Measurements from ENCODE around the gene DDX39B. TPM values are rescaled to one million over a fixed set of nuclear protein-coding genes. Genes with fewer than 3 reads are reported as not detected.

The DDX39B gene
- total and polyA plus RNA-seq, 9 of the 15 experiments (the other 6 are each of a cell fraction or from before 2014, with no cell fraction given): 479 to 869 (median 592) TPM

DNA sequence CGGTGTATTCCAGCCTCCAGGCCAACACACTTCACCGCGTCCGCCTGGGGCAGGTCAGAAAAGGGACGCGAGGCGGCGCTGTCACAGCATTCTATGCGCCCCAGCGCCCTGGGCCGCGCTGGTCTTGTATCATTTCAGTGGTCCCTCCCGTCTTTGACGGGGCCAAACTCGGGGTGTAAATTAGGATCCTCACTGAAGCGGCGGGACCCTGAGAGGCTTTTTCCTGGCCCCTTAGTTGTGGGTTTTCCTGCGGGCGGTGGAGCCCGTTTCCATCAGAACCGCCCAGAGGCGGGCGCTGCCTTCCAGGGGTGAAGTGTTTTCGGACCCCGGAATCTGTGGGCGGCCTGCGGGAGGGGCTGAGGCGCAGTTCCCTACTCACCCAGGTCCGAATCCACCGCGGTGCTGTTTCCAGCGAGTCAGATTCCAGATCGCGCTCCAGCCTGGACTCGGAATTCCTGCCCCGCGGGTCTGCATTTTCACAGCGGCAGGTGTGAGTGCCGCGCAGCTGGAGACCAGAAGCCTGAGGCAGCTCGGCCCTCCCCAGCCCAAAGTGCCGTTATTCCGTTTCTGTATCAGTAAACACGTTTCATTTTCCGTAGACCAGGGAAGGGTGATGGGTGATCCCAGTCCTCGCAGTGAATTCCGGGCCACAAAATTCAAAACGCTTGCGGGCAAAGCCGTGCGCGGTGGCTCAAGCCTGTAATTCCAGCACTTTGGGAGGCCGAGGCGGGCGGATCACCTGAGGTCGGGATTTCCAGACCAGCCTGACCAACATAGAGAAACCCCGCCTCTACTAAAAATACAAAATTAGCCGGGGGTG, 47.7 kb downstream of the DDX39B start (continued):
- TF ChIP-seq, protein P1, sequence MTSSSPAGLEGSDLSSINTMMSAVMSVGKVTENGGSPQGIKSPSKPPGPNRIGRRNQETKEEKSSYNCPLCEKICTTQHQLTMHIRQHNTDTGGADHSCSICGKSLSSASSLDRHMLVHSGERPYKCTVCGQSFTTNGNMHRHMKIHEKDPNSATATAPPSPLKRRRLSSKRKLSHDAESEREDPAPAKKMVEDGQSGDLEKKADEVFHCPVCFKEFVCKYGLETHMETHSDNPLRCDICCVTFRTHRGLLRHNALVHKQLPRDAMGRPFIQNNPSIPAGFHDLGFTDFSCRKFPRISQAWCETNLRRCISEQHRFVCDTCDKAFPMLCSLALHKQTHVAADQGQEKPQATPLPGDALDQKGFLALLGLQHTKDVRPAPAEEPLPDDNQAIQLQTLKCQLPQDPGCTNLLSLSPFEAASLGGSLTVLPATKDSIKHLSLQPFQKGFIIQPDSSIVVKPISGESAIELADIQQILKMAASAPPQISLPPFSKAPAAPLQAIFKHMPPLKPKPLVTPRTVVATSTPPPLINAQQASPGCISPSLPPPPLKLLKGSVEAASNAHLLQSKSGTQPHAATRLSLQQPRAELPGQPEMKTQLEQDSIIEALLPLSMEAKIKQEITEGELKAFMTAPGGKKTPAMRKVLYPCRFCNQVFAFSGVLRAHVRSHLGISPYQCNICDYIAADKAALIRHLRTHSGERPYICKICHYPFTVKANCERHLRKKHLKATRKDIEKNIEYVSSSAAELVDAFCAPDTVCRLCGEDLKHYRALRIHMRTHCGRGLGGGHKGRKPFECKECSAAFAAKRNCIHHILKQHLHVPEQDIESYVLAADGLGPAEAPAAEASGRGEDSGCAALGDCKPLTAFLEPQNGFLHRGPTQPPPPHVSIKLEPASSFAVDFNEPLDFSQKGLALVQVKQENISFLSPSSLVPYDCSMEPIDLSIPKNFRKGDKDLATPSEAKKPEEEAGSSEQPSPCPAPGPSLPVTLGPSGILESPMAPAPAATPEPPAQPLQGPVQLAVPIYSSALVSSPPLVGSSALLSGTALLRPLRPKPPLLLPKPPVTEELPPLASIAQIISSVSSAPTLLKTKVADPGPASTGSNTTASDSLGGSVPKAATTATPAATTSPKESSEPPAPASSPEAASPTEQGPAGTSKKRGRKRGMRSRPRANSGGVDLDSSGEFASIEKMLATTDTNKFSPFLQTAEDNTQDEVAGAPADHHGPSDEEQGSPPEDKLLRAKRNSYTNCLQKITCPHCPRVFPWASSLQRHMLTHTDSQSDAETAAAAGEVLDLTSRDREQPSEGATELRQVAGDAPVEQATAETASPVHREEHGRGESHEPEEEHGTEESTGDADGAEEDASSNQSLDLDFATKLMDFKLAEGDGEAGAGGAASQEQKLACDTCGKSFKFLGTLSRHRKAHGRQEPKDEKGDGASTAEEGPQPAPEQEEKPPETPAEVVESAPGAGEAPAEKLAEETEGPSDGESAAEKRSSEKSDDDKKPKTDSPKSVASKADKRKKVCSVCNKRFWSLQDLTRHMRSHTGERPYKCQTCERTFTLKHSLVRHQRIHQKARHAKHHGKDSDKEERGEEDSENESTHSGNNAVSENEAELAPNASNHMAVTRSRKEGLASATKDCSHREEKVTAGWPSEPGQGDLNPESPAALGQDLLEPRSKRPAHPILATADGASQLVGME (CRISPR knock-in tag; IDR thresholded peaks at IDR 0.05): no peak
- TF ChIP-seq HIVEP1 (CRISPR knock-in tag; IDR thresholded peaks at IDR 0.05): no peak
- peak; percentile 38; the same call in 1 of the 2 replicates for TF ChIP-seq L3MBTL2 (IDR thresholded peaks at IDR 0.05)
- no peak for TF ChIP-seq ILK (tag; IDR thresholded peaks at IDR 0.05; ENCODE audit: borderline replicate concordance, low read depth)
- TF ChIP-seq TCF7 (IDR thresholded peaks at IDR 0.05; ENCODE audit: borderline replicate concordance): 0 out of 2 replicates have a peak, but pooled peaks have one; percentile 45
- peak; percentile 75; the same call in 1 of the 2 replicates for TF ChIP-seq GATAD2A (IDR thresholded peaks at IDR 0.05)
- TF ChIP-seq GABPA (tag; conservative IDR thresholded peaks at IDR 0.05; ENCODE audit: low read depth): peak; percentile 43; the same call in 1 of the 2 replicates
- TF ChIP-seq, protein P2, sequence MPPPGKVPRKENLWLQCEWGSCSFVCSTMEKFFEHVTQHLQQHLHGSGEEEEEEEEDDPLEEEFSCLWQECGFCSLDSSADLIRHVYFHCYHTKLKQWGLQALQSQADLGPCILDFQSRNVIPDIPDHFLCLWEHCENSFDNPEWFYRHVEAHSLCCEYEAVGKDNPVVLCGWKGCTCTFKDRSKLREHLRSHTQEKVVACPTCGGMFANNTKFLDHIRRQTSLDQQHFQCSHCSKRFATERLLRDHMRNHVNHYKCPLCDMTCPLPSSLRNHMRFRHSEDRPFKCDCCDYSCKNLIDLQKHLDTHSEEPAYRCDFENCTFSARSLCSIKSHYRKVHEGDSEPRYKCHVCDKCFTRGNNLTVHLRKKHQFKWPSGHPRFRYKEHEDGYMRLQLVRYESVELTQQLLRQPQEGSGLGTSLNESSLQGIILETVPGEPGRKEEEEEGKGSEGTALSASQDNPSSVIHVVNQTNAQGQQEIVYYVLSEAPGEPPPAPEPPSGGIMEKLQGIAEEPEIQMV (tag; conservative IDR thresholded peaks at IDR 0.05; ENCODE audit: low read depth): peak; percentile 94
- TF ChIP-seq MEF2D (tag; conservative IDR thresholded peaks at IDR 0.05; ENCODE audit: low read depth): no peak
- peak; percentile 54; the same call in 1 of the 2 replicates for TF ChIP-seq KLF16 (IDR thresholded peaks at IDR 0.05)
- no peak for TF ChIP-seq MAFG (tag; conservative IDR thresholded peaks at IDR 0.05)
- TF ChIP-seq ATF1 (CRISPR knock-in tag; IDR thresholded peaks at IDR 0.05): no peak
- TF ChIP-seq ATF1 (tag; IDR thresholded peaks at IDR 0.05): peak; percentile 44
- TF ChIP-seq, protein P3, sequence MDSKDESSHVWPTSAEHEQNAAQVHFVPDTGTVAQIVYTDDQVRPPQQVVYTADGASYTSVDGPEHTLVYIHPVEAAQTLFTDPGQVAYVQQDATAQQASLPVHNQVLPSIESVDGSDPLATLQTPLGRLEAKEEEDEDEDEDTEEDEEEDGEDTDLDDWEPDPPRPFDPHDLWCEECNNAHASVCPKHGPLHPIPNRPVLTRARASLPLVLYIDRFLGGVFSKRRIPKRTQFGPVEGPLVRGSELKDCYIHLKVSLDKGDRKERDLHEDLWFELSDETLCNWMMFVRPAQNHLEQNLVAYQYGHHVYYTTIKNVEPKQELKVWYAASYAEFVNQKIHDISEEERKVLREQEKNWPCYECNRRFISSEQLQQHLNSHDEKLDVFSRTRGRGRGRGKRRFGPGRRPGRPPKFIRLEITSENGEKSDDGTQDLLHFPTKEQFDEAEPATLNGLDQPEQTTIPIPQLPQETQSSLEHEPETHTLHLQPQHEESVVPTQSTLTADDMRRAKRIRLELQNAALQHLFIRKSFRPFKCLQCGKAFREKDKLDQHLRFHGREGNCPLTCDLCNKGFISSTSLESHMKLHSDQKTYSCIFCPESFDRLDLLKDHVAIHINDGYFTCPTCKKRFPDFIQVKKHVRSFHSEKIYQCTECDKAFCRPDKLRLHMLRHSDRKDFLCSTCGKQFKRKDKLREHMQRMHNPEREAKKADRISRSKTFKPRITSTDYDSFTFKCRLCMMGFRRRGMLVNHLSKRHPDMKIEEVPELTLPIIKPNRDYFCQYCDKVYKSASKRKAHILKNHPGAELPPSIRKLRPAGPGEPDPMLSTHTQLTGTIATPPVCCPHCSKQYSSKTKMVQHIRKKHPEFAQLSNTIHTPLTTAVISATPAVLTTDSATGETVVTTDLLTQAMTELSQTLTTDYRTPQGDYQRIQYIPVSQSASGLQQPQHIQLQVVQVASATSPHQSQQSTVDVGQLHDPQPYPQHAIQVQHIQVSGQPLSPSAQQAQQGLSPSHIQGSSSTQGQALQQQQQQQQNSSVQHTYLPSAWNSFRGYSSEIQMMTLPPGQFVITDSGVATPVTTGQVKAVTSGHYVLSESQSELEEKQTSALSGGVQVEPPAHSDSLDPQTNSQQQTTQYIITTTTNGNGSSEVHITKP (IDR thresholded peaks at IDR 0.05; ENCODE audit: partially characterized antibody): peak; percentile 79
- TF ChIP-seq MXI1 (IDR thresholded peaks at IDR 0.05; ENCODE audit: low read depth, low read length): no peak
- TF ChIP-seq, protein P4, sequence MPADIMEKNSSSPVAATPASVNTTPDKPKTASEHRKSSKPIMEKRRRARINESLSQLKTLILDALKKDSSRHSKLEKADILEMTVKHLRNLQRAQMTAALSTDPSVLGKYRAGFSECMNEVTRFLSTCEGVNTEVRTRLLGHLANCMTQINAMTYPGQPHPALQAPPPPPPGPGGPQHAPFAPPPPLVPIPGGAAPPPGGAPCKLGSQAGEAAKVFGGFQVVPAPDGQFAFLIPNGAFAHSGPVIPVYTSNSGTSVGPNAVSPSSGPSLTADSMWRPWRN (IDR thresholded peaks at IDR 0.05; ENCODE audit: low read depth): no peak
